HL-60 (cell line): ENCODE data around the gene ATP11A.
"Not testable (repeated sequence)": the region's sequence is repeated elsewhere in the genome, so short reads cannot be mapped to it uniquely, and the experiment has no call there.

Experiments
- DNase-seq, 2 experiments: peaks; one replicate each; pipeline ENCODE4 v3.0.0-alpha.2; 2010 to 2020; ENCODE audit warnings: low read depth in 1 of 2, low spot score in 1 of 2
- H3K27ac ChIP-seq: fragments of 250-450 bp; sonication (Bioruptor Pico); replicated peaks from 2 replicates; pipeline ENCODE4 v1.5.1; 2020; ENCODE audit warnings: mild to moderate bottlenecking, moderate library complexity
- H3K27me3 ChIP-seq: fragments of 250-450 bp; sonication (Bioruptor Pico); 2 replicates; pipeline ENCODE4 v1.5.1; 2021; ENCODE audit warnings: mild to moderate bottlenecking, moderate library complexity; ENCODE audit not compliant: insufficient read depth, poor library complexity, severe bottlenecking
- H3K4me3 ChIP-seq: replicated peaks from 2 replicates; pipeline ENCODE4 v1.5.1; 2011; ENCODE audit warnings: mild to moderate bottlenecking, control low read depth, low read length; ENCODE audit not compliant: insufficient read depth
- GABPA ChIP-seq: IDR thresholded peaks from 2 replicates; pipeline ENCODE4 v1.6.1; 2012; ENCODE audit warnings: low read depth
- POLR2AphosphoS5 ChIP-seq: IDR thresholded peaks from 2 replicates; pipeline ENCODE4 v1.6.1; 2012; ENCODE audit warnings: low read depth
- SPI1 ChIP-seq: IDR thresholded peaks from 2 replicates; pipeline ENCODE4 v1.6.1; 2012; ENCODE audit warnings: low read depth, mild to moderate bottlenecking, borderline replicate concordance
- TF ChIP-seq, protein P1 (sequence below): IDR thresholded peaks from one replicate; pipeline ENCODE4 v1.5.1; 2011; ENCODE audit warnings: low read length, control low read depth, inconsistent platforms; ENCODE audit not compliant: insufficient read depth
- TF ChIP-seq, protein P2 (sequence below): IDR thresholded peaks from 2 replicates; pipeline ENCODE4 v1.6.1; 2012; ENCODE audit warnings: low read depth; ENCODE audit not compliant: insufficient replicate concordance

The ATP11A gene

DNA sequence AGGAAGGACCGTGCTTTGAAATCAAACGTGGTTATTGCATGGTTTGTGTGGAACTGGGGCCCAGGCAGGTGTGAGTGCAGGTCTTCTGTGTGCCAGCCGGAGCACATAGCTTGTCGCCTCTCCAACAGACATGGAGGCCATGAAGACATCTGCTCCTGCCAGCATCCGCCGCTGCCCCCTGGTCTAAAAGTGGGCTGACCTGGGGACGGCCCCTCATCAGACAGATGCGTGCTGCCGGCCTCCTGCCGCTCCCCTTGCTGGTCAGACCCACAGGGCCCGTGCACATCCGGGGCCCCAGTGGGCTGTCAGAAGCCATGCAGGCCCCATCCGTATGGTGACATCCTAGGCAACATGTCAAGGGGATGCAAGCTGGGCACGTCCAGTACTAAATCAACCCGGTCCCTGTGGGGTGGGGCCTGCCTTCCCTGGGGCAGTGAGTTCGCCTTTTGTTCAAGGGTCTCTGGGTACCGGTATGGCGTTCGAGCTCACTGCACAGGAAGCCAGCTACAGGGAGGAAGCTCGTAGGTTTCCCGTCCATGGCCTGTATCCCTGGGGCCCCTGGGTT is 191.2 kb downstream of the ATP11A start:
- H3K4me3 ChIP-seq, result no peak overlapping the region
- H3K27me3 ChIP-seq, result no peaks in the 10 kb centered on the region
- TF ChIP-seq, protein P1, sequence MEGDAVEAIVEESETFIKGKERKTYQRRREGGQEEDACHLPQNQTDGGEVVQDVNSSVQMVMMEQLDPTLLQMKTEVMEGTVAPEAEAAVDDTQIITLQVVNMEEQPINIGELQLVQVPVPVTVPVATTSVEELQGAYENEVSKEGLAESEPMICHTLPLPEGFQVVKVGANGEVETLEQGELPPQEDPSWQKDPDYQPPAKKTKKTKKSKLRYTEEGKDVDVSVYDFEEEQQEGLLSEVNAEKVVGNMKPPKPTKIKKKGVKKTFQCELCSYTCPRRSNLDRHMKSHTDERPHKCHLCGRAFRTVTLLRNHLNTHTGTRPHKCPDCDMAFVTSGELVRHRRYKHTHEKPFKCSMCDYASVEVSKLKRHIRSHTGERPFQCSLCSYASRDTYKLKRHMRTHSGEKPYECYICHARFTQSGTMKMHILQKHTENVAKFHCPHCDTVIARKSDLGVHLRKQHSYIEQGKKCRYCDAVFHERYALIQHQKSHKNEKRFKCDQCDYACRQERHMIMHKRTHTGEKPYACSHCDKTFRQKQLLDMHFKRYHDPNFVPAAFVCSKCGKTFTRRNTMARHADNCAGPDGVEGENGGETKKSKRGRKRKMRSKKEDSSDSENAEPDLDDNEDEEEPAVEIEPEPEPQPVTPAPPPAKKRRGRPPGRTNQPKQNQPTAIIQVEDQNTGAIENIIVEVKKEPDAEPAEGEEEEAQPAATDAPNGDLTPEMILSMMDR, result no peak
- 0 out of 2 replicates have a peak, but pooled peaks have one; percentile 14 for TF ChIP-seq POLR2AphosphoS5
- TF ChIP-seq, protein P2, sequence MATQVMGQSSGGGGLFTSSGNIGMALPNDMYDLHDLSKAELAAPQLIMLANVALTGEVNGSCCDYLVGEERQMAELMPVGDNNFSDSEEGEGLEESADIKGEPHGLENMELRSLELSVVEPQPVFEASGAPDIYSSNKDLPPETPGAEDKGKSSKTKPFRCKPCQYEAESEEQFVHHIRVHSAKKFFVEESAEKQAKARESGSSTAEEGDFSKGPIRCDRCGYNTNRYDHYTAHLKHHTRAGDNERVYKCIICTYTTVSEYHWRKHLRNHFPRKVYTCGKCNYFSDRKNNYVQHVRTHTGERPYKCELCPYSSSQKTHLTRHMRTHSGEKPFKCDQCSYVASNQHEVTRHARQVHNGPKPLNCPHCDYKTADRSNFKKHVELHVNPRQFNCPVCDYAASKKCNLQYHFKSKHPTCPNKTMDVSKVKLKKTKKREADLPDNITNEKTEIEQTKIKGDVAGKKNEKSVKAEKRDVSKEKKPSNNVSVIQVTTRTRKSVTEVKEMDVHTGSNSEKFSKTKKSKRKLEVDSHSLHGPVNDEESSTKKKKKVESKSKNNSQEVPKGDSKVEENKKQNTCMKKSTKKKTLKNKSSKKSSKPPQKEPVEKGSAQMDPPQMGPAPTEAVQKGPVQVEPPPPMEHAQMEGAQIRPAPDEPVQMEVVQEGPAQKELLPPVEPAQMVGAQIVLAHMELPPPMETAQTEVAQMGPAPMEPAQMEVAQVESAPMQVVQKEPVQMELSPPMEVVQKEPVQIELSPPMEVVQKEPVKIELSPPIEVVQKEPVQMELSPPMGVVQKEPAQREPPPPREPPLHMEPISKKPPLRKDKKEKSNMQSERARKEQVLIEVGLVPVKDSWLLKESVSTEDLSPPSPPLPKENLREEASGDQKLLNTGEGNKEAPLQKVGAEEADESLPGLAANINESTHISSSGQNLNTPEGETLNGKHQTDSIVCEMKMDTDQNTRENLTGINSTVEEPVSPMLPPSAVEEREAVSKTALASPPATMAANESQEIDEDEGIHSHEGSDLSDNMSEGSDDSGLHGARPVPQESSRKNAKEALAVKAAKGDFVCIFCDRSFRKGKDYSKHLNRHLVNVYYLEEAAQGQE, result no peak
- no peak for DNase-seq
- H3K27ac ChIP-seq, result no peak overlapping the region

DNA sequence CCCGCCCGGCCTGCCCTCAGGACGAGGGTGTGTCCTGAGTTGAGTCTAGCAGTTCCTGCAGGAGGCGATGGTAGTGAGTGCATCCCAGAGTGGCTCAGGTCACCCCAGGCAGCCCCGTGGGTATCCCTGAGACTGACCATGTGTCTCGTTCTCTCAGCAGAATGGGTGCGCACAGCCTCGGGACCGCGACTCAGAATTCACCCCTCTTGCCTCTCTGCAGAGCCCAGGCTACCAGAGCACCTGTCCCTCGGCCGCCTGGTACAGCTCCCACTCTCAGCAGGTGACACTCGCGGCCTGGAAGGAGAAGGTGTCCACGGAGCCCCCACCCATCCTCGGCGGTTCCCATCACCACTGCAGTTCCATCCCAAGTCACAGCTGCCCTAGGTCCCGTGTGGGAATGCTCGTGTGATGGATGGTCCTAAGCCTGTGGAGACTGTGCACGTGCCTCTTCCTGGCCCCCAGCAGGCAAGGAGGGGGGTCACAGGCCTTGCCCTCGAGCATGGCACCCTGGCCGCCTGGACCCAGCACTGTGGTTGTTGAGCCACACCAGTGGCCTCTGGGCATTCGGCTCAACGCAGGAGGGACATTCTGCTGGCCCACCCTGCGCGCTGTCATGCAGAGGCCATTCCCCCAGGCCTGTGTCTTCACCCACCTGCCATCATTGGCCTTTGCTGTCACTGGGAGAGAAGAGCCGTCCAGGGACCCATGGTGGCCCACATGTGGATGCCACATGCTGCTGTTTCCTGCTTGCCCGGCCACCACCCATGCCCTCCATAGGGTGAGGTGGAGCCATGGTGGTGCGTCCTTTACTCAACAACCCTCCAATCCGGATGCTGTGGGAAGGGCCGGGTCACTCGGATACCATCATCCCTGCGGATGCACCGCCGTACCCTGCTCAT is 192.1 kb downstream of the ATP11A start:
- no peak for DNase-seq
- no peaks in the 10 kb centered on the region for H3K27me3 ChIP-seq
- TF ChIP-seq POLR2AphosphoS5, result no peak
- no peak overlapping the region for H3K27ac ChIP-seq
- no peak overlapping the region for H3K4me3 ChIP-seq

DNA sequence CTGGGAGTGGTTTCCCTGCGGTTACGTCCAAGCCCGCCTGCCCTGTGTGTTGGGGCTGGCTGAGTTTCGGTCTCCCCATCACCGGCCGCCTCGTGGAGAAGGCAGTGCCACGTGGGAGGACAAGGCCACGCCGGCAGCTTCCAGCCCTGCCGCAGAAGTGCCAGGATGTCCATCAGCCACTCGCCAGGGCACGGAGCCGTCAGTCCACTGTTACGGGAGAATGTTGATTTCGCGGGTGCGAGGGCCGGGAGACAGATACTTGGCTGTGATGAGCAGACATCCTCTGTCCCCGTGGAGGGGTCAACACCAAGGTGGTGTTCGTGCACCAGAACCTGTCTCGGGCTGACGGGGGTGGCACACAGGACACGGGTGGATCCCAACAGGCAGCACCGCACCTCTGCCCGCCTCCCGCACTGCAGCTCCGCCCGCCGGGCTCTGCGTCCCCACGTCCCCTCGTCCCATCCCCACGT is 192.8 kb downstream of the ATP11A start:
- no peak overlapping the region for H3K4me3 ChIP-seq
- no peaks in the 10 kb centered on the region for H3K27me3 ChIP-seq
- TF ChIP-seq SPI1, result no peak
- DNase-seq, result no peak
- no peak overlapping the region for H3K27ac ChIP-seq

DNA sequence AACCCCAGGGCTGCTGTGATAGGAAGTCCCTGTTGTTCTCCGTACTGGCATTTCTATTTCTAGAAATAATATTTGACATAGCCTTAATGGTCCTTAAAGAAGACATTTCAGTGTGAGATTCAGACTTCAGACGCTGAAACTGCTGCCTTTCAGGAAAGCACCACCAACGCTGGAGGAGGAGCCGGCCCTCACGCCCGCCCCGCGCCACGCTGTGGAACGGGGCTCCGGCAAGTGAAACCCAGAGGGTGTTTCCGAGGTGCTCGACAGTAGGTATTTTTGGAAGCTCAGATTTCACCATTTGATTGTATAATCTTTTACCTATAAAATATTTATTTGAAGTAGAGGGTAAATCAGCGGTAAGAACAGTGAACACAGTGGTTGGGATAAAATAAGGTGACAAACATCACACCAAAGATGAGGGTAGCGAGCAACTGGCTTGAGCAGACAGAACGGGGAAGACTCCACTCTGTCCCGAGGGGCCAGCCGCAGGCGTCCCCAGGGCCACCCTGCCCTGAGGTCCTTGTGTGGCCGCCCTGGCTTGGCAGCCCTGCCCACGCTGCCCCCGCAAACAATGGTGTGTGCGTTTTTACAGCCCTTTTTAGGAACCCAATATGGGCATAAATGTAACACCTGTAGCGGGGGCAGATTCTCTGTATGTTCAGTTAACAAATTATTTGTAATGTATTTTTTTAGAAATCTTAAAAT is 193.6 kb downstream of the ATP11A start:
- H3K4me3 ChIP-seq, result no peak overlapping the region
- no peaks in the 10 kb centered on the region for H3K27me3 ChIP-seq
- H3K27ac ChIP-seq, result no peak overlapping the region
- no peak for DNase-seq
- TF ChIP-seq GABPA (no peak), SPI1 (no peak), POLR2AphosphoS5 (no peak)
- TF ChIP-seq, protein P1, result no peak
- TF ChIP-seq, protein P2, result no peak

DNA sequence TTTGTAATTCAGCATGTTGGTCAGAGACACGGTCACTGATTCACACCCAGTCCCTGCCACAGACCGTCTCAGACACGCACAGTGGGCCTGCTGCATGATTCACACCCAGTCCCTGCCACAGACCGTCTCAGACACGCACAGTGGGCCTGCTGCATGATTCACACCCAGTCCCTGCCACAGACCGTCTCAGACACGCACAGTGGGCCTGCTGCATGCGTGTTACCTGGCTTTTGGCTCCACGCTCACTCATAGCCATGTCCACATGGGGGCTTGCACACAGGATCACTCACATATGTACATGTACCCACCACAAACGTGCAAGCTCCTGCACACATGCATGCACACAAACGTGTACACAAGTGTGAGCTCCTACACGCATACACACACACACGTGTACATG is 194.9 kb downstream of the ATP11A start:
- not testable (repeated sequence) for DNase-seq, H3K27ac ChIP-seq, H3K4me3 ChIP-seq, H3K27me3 ChIP-seq
